GM12875 (cell line): Measurements from ENCODE around the gene GLIPR1L2.
"Not testable (repeated sequence)": the region's sequence is repeated elsewhere in the genome, so short reads cannot be mapped to it uniquely, and the experiment has no call there.

Source experiments
- H3K4me3 ChIP-seq: one replicate; pipeline ENCODE4 v1.5.1; 2011; ENCODE audit warnings: low read depth, low read length, control low read depth
- CTCF ChIP-seq: IDR thresholded peaks from 2 replicates; pipeline ENCODE4 v1.5.1; 2011; ENCODE audit warnings: low read depth, mild to moderate bottlenecking, control low read depth, inconsistent platforms, low read length, moderate library complexity, borderline replicate concordance; ENCODE audit not compliant: insufficient read depth

Gene GLIPR1L2

GRCh38 chr12:75457191-75457590, 66.3 kb downstream of the GLIPR1L2 start:
- no peak overlapping the region for H3K4me3 ChIP-seq
- no peak for TF ChIP-seq CTCF

- not testable (repeated sequence) for H3K4me3 ChIP-seq
Observed at GRCh38 chr12:75457866-75458265, 67.0 kb downstream of the GLIPR1L2 start.

- TF ChIP-seq CTCF = no peak
- H3K4me3 ChIP-seq = no peak overlapping the region
Observed at GRCh38 chr12:75459755-75460154, 68.9 kb downstream of the GLIPR1L2 start.

- no peak for TF ChIP-seq CTCF
Observed at GRCh38 chr12:75460204-75460603, 69.3 kb downstream of the GLIPR1L2 start.

GRCh38 chr12:75471902-75472890, 81.3 kb downstream of the GLIPR1L2 start:
- TF ChIP-seq CTCF = no peak
- H3K4me3 ChIP-seq = no peak overlapping the region

More at GRCh38 chr12:75460204-75460603, 69.3 kb downstream of the GLIPR1L2 start:
- H3K4me3 ChIP-seq = no peak overlapping the region

- no peak overlapping the region for H3K4me3 ChIP-seq
- TF ChIP-seq CTCF = no peak
Observed at GRCh38 chr12:75474116-75474515, 83.2 kb downstream of the GLIPR1L2 start.

- no peak for TF ChIP-seq CTCF
- H3K4me3 ChIP-seq = no peak overlapping the region
Observed at GRCh38 chr12:75476071-75476470, 85.2 kb downstream of the GLIPR1L2 start.
